Left hindlimb (tissue), 1 donor: Measurements from ENCODE around the gene ADAP2.
"Not testable (repeated sequence)": the region's sequence is repeated elsewhere in the genome, so short reads cannot be mapped to it uniquely, and the experiment has no call there.

ENCODE experiments used
- DNase-seq: peaks from one replicate; pipeline ENCODE4 v3.0.0-alpha.2; 2018

Gene ADAP2

GRCh38 chr17:30970831-30971567 lies 49.3 kb downstream of the ADAP2 start, which contains the start of gene RNF135:
Gene RNF135 (plus strand): TSS chr17:30971039. CDS start chr17:30971074, 35 bp downstream.
- DNase-seq = peak; percentile 91

- no peak for DNase-seq
These were observed 53.5 kb downstream of the ADAP2 start for GRCh38 chr17:30975042-30975820.

DNA sequence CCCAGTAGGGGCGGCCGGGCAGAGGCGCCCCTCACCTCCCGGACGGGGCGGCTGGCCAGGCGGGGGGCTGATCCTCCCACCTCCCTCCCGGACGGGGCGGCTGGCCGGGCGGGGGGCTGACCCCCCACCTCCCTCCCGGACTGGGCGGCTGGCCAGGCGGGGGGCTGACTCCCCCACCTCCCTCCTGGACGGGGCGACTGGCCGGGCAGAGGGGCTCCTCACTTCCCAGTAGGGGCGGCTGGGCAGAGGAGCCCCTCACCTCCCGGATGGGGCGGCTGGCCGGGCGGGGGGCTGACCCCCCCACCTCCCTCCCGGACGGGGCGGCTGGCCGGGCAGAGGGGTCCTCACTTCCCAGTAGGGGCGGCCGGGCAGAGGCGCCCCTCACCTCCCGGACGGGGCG lies 58.2 kb downstream of the ADAP2 start:
- DNase-seq = not testable (repeated sequence)

- no peak for DNase-seq
These were observed 60.1 kb downstream of the ADAP2 start for GRCh38 chr17:30981531-30982519.

DNA sequence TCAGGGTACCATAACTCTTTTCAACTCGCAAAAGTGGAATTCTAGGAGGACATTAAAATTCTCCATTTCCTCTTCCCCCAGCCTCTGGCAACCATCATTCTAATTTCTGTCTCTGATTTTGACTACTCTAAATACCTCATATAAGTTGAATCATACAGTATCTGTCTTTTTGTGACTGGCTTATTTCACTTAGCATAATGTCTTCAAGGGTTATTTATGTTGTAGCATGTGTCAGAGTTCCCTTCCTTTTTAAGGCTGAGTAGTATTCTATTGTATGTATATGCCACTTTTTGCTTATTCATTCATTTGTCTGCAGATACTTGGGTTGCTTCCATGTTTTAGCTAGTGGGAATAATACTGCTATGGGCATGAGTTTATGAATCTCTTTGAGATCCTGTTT lies 61.1 kb downstream of the ADAP2 start:
- DNase-seq = no peak

GRCh38 chr17:30990458-30990857 lies 68.7 kb downstream of the ADAP2 start:
- DNase-seq = no peak

DNA sequence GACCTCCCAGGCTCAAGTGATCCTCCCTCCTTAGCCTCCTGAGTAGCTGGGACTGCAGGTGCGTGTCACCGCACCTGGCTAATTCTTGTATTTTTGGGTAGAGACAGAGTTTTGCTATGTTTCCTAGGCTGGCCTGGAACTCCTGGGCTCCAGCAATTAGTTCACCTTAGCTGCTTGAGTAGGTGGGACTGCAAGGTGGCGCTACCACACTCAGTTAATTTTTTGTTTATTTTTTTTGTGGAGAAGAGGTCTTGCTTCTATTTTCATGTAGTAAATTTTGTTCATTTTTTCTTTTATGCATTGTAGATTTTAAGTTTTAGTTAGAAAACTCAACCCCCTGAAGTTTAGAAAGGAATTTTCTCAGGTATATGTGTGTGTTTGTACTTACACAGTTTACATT lies 70.8 kb downstream of the ADAP2 start:
- no peak for DNase-seq

GRCh38 chr17:30995347-30995746 lies 73.6 kb downstream of the ADAP2 start:
- no peak for DNase-seq

DNA sequence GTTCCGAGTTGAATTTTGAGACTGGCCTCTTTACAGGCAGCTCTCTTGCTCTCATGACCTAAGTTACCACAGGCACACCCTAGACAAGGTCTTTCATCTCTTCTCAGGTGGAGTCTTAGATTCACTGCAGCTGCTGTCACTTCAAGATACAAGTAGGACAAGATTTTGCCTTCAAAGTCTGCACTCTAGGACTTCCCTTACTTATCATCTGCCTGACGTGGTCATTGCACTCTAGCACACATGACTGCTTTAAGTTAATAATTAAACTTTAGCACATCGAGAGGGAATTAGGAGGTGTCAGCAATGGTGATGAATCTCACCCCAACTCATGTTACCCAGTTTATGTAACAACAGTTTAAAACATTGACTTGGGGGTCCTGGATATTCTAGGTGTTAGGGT lies 74.7 kb downstream of the ADAP2 start:
- DNase-seq = no peak

DNA sequence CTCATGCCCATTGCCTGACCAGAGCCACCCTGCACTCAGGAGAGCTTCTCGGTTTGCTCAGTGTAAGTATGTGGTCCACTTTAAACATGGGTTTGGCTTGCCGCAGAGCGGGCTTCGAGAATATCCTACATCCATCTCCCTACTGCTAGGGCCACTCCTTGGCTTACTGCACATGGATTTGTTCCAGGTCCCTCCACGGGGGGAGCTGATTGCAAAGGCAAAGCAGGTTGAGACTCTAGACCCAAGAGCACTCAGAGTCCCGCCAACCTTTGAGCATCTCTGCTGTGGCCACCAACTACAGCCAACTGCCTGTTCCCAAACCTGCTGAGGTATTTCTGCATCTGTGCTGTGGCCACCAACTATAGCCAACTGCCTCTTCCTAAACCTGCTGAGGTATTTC lies 75.5 kb downstream of the ADAP2 start:
- DNase-seq = no peak

DNA sequence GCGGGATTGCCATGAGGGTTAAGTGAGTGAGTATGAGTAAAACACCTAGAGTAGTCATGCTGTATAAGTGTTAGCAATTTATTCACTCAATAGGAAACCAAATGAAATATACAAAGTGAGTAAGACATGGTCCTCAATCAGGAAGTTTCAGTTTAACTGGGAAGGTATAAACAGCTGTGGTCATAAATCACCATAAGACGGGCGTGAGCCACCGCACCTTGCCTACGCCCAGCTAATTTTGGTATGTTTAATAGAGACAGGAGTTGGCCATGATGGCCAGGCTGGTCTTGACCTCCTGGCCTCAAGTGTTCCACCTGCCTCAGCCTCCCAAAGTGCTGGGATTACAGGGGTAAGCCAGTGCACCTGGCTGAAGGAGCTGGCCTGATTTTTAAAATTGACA lies 76.1 kb downstream of the ADAP2 start:
- DNase-seq = no peak

DNA sequence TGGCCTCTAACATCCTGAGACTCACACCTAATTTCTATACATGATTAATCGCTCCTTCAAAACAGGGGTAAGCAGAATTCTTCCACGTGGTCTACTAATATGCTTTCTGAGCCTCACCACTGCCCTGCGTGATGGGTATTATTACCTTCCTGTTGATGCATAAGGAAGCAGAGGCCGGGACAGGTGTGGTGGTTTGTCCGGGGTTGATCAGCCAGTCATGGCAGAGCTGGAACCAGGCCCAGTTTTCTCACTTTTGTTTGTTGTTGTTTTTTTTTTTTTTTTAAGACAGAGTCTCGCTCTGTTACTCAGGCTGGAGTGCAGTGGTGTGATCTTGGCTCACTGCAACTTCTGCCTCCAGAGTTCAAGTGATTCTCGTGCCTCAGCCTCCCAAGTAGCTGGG lies 80.3 kb downstream of the ADAP2 start:
- DNase-seq = no peak

GRCh38 chr17:31003225-31003866 lies 81.6 kb downstream of the ADAP2 start:
- DNase-seq = no peak

GRCh38 chr17:31004160-31004559 lies 82.4 kb downstream of the ADAP2 start:
- no peak for DNase-seq

GRCh38 chr17:31007695-31008373 lies 86.1 kb downstream of the ADAP2 start:
- DNase-seq = no peak

DNA sequence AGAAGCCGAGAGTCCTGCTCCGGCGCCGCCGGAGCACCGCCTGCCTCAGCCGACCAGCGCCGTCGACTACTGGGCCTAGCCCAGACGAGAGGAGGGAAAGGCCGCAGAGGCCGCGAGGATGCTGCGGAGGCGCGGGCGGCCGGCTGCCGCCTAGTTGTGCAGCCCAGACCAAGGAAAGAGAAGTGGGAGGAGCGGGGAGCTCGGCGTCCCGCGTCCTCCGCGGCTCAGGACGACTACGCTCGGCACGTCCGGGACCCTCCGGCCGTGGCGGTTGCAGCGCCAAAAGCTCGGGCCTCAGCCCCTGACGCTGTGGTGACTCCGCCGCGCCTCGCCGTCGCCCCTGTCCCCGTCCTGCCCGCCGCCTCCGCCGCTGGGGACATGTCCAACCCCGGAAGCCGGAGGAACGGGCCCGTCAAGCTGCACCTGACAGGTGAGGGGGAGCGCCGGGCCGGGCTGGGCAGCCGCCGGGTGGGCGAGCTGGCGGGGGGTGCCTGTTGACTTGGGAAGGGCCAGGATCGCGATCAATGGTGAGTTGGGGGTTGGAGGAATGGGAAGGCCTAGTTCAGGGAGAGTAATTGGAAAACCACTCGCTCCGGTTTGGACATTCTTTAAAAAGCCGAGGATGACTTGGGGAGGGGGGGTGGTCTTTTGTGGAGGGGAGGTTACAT lies 86.8 kb downstream of the ADAP2 start:
- DNase-seq = peak; percentile 76
